Measurements from ENCODE around the gene MED7. TPM values are rescaled to one million over a fixed set of nuclear protein-coding genes. Genes with fewer than 3 reads are reported as not detected.

Gene MED7
- total RNA-seq, 4 donors from 2014 or later, result 3.8 to 22.5 (median 13.6) TPM

GRCh38 chr5:157107508-157107907, 35.2 kb downstream of the MED7 start:
- no peak overlapping the region for H3K27ac ChIP-seq
- H3K4me3 ChIP-seq, result no peak overlapping the region
- no peaks in the 10 kb centered on the region for H3K9me3 ChIP-seq
- DNase-seq, result no peak
- H3K27me3 ChIP-seq, result no peaks in the 10 kb centered on the region
- no peaks in the 10 kb centered on the region for H3K36me3 ChIP-seq
- intact Hi-C loops (cut with DNase I; ENCODE audit: low total_unique reads), result no loop called here
- no peak for TF ChIP-seq POLR2A (IDR thresholded peaks at IDR 0.05)
- TF ChIP-seq CTCF (IDR thresholded peaks at IDR 0.05), result no peak
- H3K4me1 ChIP-seq, result no peaks in the 10 kb centered on the region

GRCh38 chr5:157106630-157107461, 35.8 kb downstream of the MED7 start:
- TF ChIP-seq POLR2A (IDR thresholded peaks at IDR 0.05), result no peak
- no peak for TF ChIP-seq CTCF (IDR thresholded peaks at IDR 0.05)
- Histone ChIP-seq H3K36me3 (no peaks in the 10 kb centered on the region), H3K27me3 (no peaks in the 10 kb centered on the region), H3K9me3 (no peaks in the 10 kb centered on the region), H3K4me3 (no peak overlapping the region), H3K4me1 (no peaks in the 10 kb centered on the region), H3K27ac (no peak overlapping the region)
- intact Hi-C loops (cut with DNase I; ENCODE audit: low total_unique reads), result no loop called here
- DNase-seq, result no peak

- no peak for TF ChIP-seq POLR2A (IDR thresholded peaks at IDR 0.05)
- TF ChIP-seq CTCF (IDR thresholded peaks at IDR 0.05), result no peak
- intact Hi-C loops (cut with DNase I; ENCODE audit: low total_unique reads), result no loop called here
- H3K27me3 ChIP-seq, result no peaks in the 10 kb centered on the region
Measured at GRCh38 chr5:157100140-157100679, 42.5 kb downstream of the MED7 start.

GRCh38 chr5:157088342-157088990, 54.2 kb downstream of the MED7 start:
- intact Hi-C loops (cut with DNase I; ENCODE audit: low total_unique reads), result no loop called here
- H3K27me3 ChIP-seq, result no peaks in the 10 kb centered on the region
- H3K27ac ChIP-seq, result no peak overlapping the region
- H3K4me1 ChIP-seq, result no peaks in the 10 kb centered on the region
- no peak for DNase-seq
- TF ChIP-seq POLR2A (IDR thresholded peaks at IDR 0.05) (no peak), CTCF (IDR thresholded peaks at IDR 0.05) (no peak)
- no peaks in the 10 kb centered on the region for H3K36me3 ChIP-seq
- no peaks in the 10 kb centered on the region for H3K9me3 ChIP-seq
- no peak overlapping the region for H3K4me3 ChIP-seq

More at GRCh38 chr5:157100140-157100679, 42.5 kb downstream of the MED7 start:
- no peak overlapping the region for H3K27ac ChIP-seq
- no peaks in the 10 kb centered on the region for H3K36me3 ChIP-seq
- DNase-seq, result no peak
- no peaks in the 10 kb centered on the region for H3K9me3 ChIP-seq
- no peak overlapping the region for H3K4me3 ChIP-seq
- H3K4me1 ChIP-seq, result no peaks in the 10 kb centered on the region

Other genes starting within 250 kb of the MED7 start
- 1 to 10 TPM in 1 of 4 donors, not detected in 3; 1.0 TPM for gene TIMD4, start 179.6 kb downstream of the MED7 start, total RNA-seq
- under 1 TPM in 1 of 4 donors, not detected in 3; 0.55 TPM for gene HAVCR1, start 83.7 kb downstream of the MED7 start, total RNA-seq
- 1 to 10 TPM; 1.0 to 5.5 (median 2.3) TPM for gene HAVCR2, start 33.8 kb downstream of the MED7 start, total RNA-seq
- not detected for gene GARIN3, start 23.4 kb upstream of the MED7 start, total RNA-seq
- gene ITK, start 38.0 kb upstream of the MED7 start, total RNA-seq, result 1 to 10 TPM in 2 of 4 donors, under 1 TPM in 2; 0.41 to 2.8 (median 1.8) TPM
- gene CYFIP2, start 123.3 kb upstream of the MED7 start, total RNA-seq, result 10 to 100 TPM; 11.3 to 51.5 (median 13.6) TPM